ENCODE data around the gene CDC42BPA.

The CDC42BPA gene

DNA sequence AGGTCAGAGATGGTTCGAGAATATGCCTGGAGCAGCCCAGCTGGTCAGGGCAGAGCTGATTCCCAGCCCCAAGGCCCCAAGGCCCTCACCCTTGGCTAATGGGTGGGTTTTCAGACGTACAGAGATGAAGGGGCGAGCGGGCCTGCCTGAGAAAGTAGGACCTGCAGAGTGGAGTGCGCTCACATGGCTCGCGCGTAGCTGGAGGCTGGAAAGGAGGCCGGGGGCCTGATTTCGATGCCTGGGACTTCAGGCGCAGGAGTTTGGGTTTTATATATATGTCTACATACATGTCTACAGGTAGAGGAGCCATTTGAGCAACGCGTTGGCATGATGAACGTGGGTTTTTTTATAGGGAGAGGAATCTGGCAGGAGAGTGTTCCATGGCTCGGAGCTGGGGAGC lies 369.3 kb downstream of the CDC42BPA start:
- DNase-seq (ENCODE audit: low read depth in 4 of 4, low spot score in 1 of 4) = no peak

DNA sequence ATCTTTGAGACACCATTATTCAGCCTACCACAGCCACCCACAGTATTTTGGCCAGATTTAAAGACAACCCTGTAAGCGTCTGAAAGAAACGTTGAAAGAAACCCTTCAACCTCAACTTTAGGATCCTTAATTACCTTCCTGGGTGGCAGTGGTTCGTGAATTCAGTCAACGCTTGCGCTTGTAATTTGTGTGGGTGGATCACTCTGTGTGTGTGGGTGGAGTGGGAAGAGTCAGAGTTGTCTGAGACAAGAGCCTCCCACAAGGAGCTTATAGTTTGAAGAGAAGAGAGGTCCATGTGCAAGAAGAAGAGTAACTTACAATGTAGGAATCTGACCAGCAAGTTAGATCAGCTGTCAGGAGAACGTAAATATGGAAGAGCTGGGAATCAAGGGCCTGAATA lies 369.8 kb downstream of the CDC42BPA start:
- DNase-seq (ENCODE audit: low read depth in 4 of 4, low spot score in 1 of 4) = no peak

GRCh38 chr1:226948051-226948450 lies 370.2 kb downstream of the CDC42BPA start:
- DNase-seq (ENCODE audit: low read depth in 4 of 4, low spot score in 1 of 4) = no peak

DNA sequence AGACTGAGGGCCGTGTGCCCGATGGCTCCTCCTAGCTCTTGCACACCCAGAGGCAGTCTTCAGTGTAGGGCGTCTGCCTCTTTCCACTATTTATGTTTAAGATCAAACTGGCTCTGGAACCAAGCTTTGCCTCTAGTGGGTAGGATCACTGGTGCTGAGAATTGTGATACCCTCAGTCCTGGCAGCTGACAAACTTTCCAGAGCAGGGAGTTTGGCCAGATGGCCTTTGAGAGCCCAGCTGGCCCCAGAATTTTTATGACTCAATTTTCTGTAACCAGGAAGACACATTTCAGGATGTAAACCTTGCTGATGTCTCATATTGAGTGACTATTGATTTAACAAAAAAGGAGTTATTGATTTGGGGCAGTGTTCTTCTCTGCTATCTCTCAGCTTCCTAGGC lies 371.5 kb downstream of the CDC42BPA start:
- DNase-seq (ENCODE audit: low read depth in 4 of 4, low spot score in 1 of 4) = no peak

DNA sequence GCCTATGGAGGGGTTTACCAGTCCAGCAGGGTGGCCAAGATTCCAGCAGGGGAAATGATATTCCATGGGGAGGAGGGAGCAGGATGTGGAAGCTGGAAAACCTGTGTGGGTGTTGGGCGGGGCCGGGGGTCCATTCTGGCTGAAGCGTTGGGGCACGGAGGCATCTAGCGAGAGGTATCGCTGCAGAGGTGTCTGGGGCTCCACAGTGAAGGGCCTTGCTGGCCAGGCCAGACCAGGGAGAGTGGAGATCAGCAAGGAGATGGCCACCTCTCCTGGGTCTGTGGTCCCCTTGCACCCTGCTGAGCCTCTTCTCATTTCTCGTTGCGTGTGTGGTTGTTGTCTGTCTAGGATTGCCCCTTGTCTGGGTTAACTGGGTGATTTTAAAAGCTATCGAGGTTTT lies 372.0 kb downstream of the CDC42BPA start:
- no peak for DNase-seq (ENCODE audit: low read depth in 4 of 4, low spot score in 1 of 4)

DNA sequence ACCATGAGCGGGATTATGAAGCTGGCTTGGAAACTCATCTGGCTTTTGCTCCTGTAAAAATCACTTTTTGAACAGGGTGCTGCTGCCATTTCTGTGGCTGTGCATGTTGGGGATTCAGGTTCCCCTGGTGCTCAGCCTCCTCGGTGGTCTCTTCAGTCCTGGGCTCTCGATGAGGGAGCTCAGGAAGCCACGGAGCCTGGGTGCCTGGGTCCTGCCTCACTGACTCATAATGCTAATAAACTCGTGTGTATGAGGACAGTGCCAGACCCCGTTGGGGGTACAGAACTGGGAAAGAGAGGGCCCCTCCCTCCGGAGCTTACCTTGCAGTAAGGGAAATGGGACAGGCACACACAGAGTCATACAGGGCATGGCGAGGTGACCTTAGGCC lies 372.4 kb downstream of the CDC42BPA start:
- no peak for DNase-seq (ENCODE audit: low read depth in 4 of 4, low spot score in 1 of 4)

GRCh38 chr1:226945106-226945857 lies 373.0 kb downstream of the CDC42BPA start:
- no peak for DNase-seq (ENCODE audit: low read depth in 4 of 4, low spot score in 1 of 4)

DNA sequence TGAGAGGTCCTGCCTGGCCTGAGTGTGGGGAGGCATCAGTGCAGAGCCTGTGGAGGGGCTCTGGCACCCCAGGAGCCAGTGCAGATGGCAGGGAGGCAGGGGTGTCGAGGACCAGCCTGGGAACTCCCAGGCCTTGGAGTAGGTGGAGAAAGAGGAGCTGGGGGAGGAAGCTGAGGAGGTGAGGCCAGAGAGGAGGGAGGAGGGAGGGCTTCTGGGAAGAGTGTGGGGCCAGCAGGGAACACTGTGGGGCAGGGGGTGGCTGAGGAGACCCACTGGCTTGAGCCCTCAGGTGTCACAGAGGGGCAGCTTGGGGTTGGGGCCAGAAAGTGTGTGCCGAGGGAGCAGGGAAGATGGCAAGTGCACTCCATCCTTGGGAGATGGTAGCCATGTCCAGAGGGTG lies 374.4 kb downstream of the CDC42BPA start:
- DNase-seq (ENCODE audit: low read depth in 4 of 4, low spot score in 1 of 4) = no peak

DNA sequence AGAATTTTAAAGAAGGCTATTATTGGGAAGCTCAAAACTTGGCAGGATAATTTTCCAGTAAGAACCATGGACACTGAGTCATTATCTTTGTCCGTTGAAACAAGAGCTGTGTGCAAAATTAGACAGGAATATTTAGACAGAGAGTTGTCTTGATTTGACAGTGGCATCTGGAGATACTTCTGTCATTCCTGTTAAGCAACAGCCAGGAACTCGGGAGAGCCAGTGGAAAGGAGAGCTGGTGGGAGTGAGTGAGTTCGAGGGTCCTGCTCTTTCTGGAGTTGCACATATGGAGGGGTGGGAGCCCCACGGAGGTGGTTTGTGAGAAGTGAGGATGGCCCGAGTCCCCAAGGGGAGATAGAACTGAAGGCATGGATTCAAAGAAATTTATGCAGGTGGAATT lies 375.1 kb downstream of the CDC42BPA start:
- no peak for DNase-seq (ENCODE audit: low read depth in 4 of 4, low spot score in 1 of 4)

- DNase-seq (ENCODE audit: low read depth in 4 of 4, low spot score in 1 of 4) = no peak
Measured at GRCh38 chr1:226942392-226942791, 375.9 kb downstream of the CDC42BPA start.

GRCh38 chr1:226940806-226941067 lies 377.6 kb downstream of the CDC42BPA start:
- DNase-seq (ENCODE audit: low read depth in 4 of 4, low spot score in 1 of 4) = no peak

GRCh38 chr1:226940029-226940805 lies 378.1 kb downstream of the CDC42BPA start, which contains the start of gene COQ8A:
TSS of gene COQ8A (plus strand) at chr1:226940294. CDS start at chr1:226961386, 21,092 bp downstream.
- DNase-seq (ENCODE audit: low read depth in 4 of 4, low spot score in 1 of 4) = peak; percentile 88 to 99 (median 96)
